Activated CD8-positive, alpha-beta memory T cell treated with anti-CD3 and anti-CD28 coated beads, Interleukin-2, amount 50 U/mL, for 4 hours (primary cell): Measurements from ENCODE around the gene GLT8D2.

Experiments used
- DNase-seq: peaks from one replicate; pipeline ENCODE4 v3.0.0-alpha.2; 2020

Gene GLT8D2

GRCh38 chr12:104049903-104050356 is at the start of gene GLT8D2:
TSS of gene GLT8D2 (minus strand) at chr12:104050187. CDS start at chr12:104019648, 30,539 bp downstream.
- DNase-seq, result no peak

GRCh38 chr12:104097954-104098353 is 48.0 kb upstream of the GLT8D2 start:
- DNase-seq, result no peak

DNA sequence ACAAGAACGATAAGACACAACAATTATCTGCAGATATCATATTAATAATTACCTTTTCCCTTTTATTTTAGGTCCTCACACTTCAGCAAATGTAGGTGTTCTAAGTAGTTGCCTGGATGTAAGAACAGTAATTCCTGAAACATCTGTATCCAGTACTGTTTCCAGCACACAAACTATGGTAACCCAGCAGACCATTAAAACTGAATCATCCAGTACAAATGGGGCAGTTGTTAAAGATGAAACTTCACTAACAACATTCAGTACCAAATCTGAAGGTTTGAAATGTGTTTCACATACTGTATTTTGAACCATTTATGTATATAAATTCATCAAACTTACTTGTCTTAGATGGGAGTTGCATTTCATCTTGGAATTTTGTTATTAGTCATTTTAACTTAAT is 45.3 kb upstream of the GLT8D2 start:
- no peak for DNase-seq

GRCh38 chr12:104094284-104094683 is 44.3 kb upstream of the GLT8D2 start:
- no peak for DNase-seq

- no peak for DNase-seq
Observed at GRCh38 chr12:104091136-104091535, 41.1 kb upstream of the GLT8D2 start.

GRCh38 chr12:104090685-104091084 is 40.7 kb upstream of the GLT8D2 start:
- no peak for DNase-seq

- no peak for DNase-seq
Observed at GRCh38 chr12:104083769-104084475, 33.9 kb upstream of the GLT8D2 start.

DNA sequence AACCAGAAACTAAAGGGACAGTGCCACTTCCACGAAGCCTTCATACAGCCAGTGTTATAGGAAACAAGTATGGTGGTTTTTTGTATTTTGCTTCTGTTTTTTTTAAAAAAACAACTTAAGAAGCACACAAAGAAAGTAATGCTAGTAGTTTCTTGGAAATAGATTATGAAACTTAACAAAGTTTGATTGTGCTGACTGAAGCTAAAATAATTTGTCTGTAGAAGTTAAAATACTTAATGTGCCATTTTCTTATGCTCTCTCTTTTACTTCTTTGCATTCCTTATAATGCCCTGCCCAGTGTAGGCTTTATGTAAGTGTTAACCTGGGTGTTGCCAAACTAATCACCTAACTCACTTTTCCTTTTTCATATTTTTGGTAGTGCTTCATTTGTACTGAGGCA is 30.8 kb upstream of the GLT8D2 start:
- no peak for DNase-seq

- no peak for DNase-seq
Observed at GRCh38 chr12:104079024-104079423, 29.0 kb upstream of the GLT8D2 start.

DNA sequence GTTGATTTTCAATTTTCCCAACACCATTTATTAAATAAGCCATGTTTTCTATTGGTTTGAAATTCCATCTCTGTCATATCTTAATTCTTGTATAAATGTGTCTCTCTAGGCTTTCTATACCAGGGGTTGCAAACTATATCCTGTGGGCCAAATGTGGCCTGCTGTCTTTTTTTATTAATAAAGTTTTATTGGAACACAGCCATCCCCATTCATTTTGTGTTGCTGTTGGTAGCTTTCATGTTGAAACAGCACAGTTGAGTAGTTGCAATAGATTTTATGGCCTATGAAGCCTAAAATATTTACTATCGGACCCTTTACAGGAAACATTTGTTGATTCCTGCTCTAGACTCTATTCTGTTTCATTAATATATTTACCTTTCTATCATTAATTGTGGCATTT is 23.7 kb upstream of the GLT8D2 start:
- DNase-seq, result no peak

DNA sequence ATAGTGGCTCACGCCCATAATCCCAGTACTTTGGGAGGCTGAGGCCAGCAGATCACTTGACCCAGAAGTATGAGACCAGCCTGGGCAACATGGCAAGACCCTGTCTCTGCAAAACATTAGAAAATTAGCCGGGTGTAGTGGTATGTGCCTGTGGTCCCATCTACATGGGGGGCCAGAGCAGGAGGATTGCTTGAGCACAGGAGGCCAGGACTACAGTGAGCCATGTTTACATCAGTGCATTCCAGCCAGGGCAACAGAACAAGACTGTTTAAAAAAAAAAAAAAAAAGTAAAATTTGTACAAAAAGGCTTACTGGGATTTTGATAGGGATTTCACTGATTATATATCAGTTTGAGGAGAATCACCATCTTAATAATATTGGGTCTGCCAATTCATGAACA is 22.1 kb upstream of the GLT8D2 start:
- no peak for DNase-seq

- no peak for DNase-seq
Observed at GRCh38 chr12:104064842-104065427, 14.9 kb upstream of the GLT8D2 start.

DNA sequence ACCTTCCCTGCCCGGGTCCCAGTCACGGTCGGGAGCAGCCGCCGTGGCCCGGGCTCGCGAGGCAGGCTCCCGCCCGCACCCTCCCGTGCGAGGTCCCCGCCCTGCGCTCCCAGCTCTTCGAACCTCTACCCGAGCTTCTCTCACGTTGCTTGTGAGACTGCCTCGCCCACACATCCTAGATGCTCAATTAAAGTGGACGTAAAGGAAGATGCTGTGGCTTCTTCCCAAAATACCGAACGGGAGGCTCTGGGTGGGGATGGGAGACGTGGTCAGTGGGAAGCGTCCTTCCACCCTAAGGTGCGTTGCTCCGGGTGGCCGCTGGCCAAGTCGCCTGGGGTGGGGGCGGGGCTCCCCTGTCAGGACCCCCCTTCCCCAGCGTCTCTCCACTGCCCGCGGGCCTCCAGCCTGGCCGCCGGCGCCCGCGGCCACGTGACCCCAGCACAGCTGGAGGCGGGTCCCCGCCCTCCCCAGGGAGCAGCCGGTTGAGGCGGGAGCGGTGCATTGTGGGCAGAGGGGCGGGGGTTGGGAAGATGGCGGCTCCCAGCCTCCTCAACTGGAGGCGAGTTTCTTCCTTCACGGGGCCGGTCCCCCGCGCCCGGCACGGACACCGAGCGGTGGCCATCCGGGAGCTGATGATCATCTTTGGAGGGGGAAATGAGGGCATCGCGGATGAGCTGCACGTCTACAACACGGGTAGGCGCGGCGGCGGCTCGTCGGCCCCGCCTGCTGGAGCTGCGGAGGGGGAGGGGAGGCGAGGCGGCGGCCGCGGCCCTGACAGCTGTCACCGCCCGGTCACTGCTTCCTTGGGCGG is 14.2 kb upstream of the GLT8D2 start, which contains the start of gene HCFC2:
HCFC2 (plus strand) TSS at position 501 of the 811 bp plus-strand sequence; CDS start at position 531, 30 bp downstream.
- DNase-seq, result peak; percentile 91

DNA sequence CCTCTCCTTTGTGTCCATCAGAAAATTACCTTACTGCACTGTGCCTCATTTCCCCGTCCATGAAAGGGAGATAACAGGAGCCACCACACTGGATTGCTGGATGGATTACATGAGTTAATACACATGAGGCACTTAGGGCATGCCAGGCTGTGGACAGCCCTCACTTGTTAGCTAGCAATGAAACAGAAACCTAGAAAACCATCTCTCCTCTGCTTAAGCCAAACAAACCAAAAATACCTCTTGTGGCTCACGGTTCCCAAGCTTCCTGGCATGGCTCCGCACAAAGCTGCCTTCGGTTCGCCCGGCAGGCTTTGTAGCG is 13.7 kb upstream of the GLT8D2 start:
- DNase-seq, result no peak

- no peak for DNase-seq
Observed at GRCh38 chr12:104060791-104061190, 10.8 kb upstream of the GLT8D2 start.

GRCh38 chr12:104059963-104060362 is 10.0 kb upstream of the GLT8D2 start:
- DNase-seq, result no peak

- DNase-seq, result no peak
Observed at GRCh38 chr12:104058802-104059201, 8.8 kb upstream of the GLT8D2 start.

DNA sequence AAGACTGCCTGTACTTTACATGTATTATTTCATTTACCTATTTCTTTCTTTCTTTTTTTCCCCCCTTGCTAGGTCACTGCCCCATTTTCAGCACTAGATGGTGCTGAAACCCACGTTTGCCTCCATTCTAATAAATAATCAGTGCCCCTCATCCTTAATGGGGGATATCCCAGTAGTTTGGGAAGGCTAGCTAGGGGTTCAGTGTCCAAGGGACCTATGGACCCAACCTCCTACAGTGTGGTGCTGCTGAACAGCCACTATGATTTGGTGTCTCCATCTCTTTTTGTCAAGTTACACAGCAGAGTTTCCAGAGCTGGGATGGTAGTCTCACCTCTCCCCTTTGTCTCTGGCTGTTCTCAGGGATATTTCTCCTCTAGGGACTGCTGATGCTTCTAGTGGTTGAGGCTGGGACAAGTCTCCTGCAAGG is 7.8 kb upstream of the GLT8D2 start:
- no peak for DNase-seq

DNA sequence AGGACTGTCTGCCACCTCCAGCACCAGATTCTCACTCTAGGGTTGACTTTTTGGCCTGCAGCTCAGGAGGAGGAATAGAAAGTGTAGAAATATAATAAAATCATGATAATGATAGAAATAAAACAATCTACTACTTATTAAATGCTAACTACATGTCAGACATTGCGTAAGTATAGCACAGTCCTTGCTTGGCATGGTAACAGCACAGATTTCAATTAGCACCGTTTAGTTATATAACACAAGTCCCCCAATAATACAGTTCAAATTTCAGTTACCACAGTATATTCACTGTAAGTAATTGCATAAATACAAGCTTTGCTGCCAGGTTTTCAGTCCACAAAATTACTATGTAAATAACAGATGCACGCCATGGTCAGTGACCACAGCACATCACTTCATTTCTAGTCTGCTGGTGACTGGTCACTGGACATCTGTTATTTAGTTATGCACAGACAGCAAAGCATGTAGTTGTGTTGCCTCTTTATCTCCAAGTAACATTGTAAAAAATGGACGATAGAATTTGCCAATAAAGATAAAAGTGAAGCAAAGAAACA is 6.5 kb upstream of the GLT8D2 start:
- no peak for DNase-seq

GRCh38 chr12:104055686-104056388 is 5.8 kb upstream of the GLT8D2 start:
- DNase-seq, result no peak

DNA sequence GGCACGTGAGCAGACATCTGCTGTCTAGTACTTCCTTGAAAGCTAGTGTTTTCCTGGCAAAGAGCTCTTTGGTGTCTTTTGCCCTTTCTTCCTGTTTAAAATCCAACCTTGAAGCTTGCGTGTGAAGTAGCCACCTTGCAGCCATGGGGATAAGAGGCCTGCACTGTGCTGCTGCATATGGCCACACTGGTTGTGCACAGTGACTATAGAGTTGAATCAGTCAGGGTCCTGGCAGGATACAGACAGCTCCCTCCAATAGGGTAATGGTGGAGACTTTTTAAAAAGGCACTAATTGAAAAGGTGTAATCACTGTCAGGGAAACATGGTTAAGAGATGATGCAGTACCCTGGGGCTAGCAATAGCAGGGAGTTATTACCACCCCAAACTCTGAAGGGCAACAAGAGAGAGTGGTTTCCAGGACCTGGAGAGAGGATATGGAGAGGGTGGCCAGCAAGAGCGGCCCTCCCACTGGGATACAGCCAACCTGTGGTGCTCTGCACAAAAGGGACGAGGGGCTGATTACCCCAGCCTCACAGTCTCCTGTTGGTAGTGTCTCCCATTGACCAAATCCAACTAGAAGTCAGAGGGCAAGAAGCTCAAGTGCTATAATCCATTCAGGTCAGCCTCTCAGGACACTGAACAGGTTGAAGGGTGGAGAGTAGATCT is 4.8 kb upstream of the GLT8D2 start:
- DNase-seq, result no peak

- DNase-seq, result no peak
Observed at GRCh38 chr12:104050436-104050835, 449 bp upstream of the GLT8D2 start.
